Left renal pelvis (tissue), 4 donors: ENCODE results near the gene PUS1. TPM values are rescaled to one million over a fixed set of nuclear protein-coding genes. Genes with fewer than 3 reads are reported as not detected.
"Not testable (repeated sequence)": the region's sequence is repeated elsewhere in the genome, so short reads cannot be mapped to it uniquely, and the experiment has no call there.

Experiments used
- DNase-seq, 4 donors: peaks; one replicate each; pipeline ENCODE4 v3.0.0-alpha.2; 2013; ENCODE audit warnings: low read depth in 4 of 4, low spot score in 3 of 4
- polyA plus RNA-seq, 4 donors: library from polyadenylated mRNA; unstranded; fragments of 120-200 nt; gene quantifications; one replicate each; pipeline ENCODE4 v1.2.1, GENCODE V29; 2013; ENCODE audit not compliant: insufficient read length in 4 of 4

The PUS1 gene
- polyA plus RNA-seq, 4 donors = 9.4 to 24.6 (median 13.3) TPM

- not testable (repeated sequence) for DNase-seq
Measured at GRCh38 chr12:131953810-131954209, 24.7 kb downstream of the PUS1 start.

- DNase-seq = not testable (repeated sequence)
Measured at GRCh38 chr12:131954460-131954859, 25.4 kb downstream of the PUS1 start.

GRCh38 chr12:131959116-131959515 lies 30.0 kb downstream of the PUS1 start:
- DNase-seq = no peak

GRCh38 chr12:131959641-131960589 lies 30.8 kb downstream of the PUS1 start:
- DNase-seq = no peak

- DNase-seq = not testable (repeated sequence)
Measured at GRCh38 chr12:131960590-131961325, 31.7 kb downstream of the PUS1 start.

GRCh38 chr12:131961328-131961727 lies 32.3 kb downstream of the PUS1 start:
- DNase-seq = not testable (repeated sequence)

GRCh38 chr12:131962069-131962468 lies 33.0 kb downstream of the PUS1 start:
- no peak for DNase-seq

- DNase-seq = no peak
Measured at GRCh38 chr12:131963381-131963780, 34.3 kb downstream of the PUS1 start.

GRCh38 chr12:131965073-131965472 lies 36.0 kb downstream of the PUS1 start:
- DNase-seq = no peak

- DNase-seq = no peak
Measured at GRCh38 chr12:131971226-131971625, 42.1 kb downstream of the PUS1 start.

- DNase-seq = no peak
Measured at GRCh38 chr12:131975228-131975627, 46.2 kb downstream of the PUS1 start.

- DNase-seq = no peak
Measured at GRCh38 chr12:131979606-131980005, 50.5 kb downstream of the PUS1 start.

- DNase-seq = no peak
Measured at GRCh38 chr12:131980263-131980662, 51.2 kb downstream of the PUS1 start.

GRCh38 chr12:131981388-131981787 lies 52.3 kb downstream of the PUS1 start:
- DNase-seq = no peak

- DNase-seq = no peak
Measured at GRCh38 chr12:131982041-131982440, 53.0 kb downstream of the PUS1 start.

GRCh38 chr12:131983026-131983425 lies 54.0 kb downstream of the PUS1 start:
- DNase-seq = no peak

GRCh38 chr12:131983554-131983953 lies 54.5 kb downstream of the PUS1 start:
- DNase-seq = no peak

GRCh38 chr12:131984334-131984733 lies 55.3 kb downstream of the PUS1 start:
- DNase-seq = no peak

- not testable (repeated sequence) for DNase-seq
Measured at GRCh38 chr12:131985510-131985875, 56.4 kb downstream of the PUS1 start.

GRCh38 chr12:131986361-131986760 lies 57.3 kb downstream of the PUS1 start:
- DNase-seq = no peak

GRCh38 chr12:131986910-131987309 lies 57.8 kb downstream of the PUS1 start:
- no peak for DNase-seq

- DNase-seq = no peak
Measured at GRCh38 chr12:131987552-131987951, 58.5 kb downstream of the PUS1 start.
